GM10248 (cell line): ENCODE results near the gene SEPTIN8.
"Not testable (repeated sequence)": the region's sequence is repeated elsewhere in the genome, so short reads cannot be mapped to it uniquely, and the experiment has no call there.

Experiments
- CTCF ChIA-PET: fragments of 300-600 bp; sonication (Branson Sonifier 250); formaldehyde crosslinking; extraction: SDS; loops from one replicate; lab custom pipeline; 2021; ENCODE audit warnings: antibody characterized with exemption; lab: Yijun Ruan, JAX
- POLR2A ChIA-PET: fragments of 350-650 bp; sonication (Branson Sonifier 250); formaldehyde crosslinking; extraction: SDS; loops from one replicate; lab custom pipeline; 2020; ENCODE audit warnings: antibody characterized with exemption; lab: Yijun Ruan, JAX
- DNase-seq: peaks from one replicate; pipeline ENCODE4 v3.0.0; 2012; ENCODE audit errors: extremely low spot score
- TF ChIP-seq, protein P1 (sequence below): IDR thresholded peaks from 2 replicates; pipeline ENCODE4 v1.5.1; 2012; ENCODE audit warnings: mild to moderate bottlenecking, low read depth; ENCODE audit errors: extremely low read depth, missing control alignments, control extremely low read depth

Gene SEPTIN8

DNA sequence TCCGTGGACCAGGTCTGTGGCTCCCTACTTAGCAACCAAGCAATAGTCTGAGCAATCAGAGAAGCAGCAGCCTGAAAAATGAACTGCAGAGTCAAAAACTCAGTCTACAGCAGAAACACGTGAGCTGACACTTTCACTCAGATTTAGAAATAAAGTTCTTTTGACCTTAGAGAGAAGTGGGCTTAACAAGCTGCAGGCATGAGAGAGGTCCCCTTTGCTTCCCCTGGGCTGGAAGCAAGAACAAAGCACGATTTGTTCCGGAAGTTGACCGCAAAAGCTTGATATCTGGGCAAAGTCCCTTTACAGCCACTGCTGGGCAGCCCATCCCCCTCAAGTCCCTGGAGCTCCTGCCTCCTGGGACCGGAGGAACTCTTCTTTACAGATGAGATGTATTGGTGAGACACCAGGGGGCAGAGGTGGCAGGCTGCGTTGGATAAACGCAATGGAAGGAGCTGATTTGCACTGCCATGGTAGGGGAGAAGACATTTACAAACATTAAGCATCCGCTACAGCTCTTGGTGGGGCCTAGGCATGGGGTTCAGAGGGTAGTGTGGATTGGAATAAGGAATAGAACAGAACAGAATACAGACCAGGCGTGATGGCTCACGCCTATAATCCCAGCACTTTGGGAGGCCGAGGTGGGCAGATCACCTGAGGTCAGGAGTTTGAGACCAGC is 30.3 kb upstream of the SEPTIN8 start:
- no peak for DNase-seq
- TF ChIP-seq, protein P1, sequence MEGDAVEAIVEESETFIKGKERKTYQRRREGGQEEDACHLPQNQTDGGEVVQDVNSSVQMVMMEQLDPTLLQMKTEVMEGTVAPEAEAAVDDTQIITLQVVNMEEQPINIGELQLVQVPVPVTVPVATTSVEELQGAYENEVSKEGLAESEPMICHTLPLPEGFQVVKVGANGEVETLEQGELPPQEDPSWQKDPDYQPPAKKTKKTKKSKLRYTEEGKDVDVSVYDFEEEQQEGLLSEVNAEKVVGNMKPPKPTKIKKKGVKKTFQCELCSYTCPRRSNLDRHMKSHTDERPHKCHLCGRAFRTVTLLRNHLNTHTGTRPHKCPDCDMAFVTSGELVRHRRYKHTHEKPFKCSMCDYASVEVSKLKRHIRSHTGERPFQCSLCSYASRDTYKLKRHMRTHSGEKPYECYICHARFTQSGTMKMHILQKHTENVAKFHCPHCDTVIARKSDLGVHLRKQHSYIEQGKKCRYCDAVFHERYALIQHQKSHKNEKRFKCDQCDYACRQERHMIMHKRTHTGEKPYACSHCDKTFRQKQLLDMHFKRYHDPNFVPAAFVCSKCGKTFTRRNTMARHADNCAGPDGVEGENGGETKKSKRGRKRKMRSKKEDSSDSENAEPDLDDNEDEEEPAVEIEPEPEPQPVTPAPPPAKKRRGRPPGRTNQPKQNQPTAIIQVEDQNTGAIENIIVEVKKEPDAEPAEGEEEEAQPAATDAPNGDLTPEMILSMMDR: peak; percentile 6
- ChIA-PET CTCF (interaction anchor here (0.8 to 5.8 kb wide), 9 partner anchors 8 to 569 kb away, joined by 3 to 58 read pairs (median 3); no protein-coding TSS in a partner anchor), POLR2A (no interaction called here)

GRCh38 chr5:132806804-132807162 is 29.7 kb upstream of the SEPTIN8 start:
- POLR2A ChIA-PET, DNase-seq: not testable (repeated sequence)
- CTCF ChIA-PET: interaction anchor here (0.8 to 5.8 kb wide), 8 partner anchors 8 to 569 kb away, joined by 3 to 58 read pairs (median 3); no protein-coding TSS in a partner anchor

GRCh38 chr5:132805872-132806271 is 28.8 kb upstream of the SEPTIN8 start:
- DNase-seq, POLR2A ChIA-PET: not testable (repeated sequence)
- CTCF ChIA-PET: interaction anchor here (1.1 kb wide), 1 partner anchor 14 kb away, joined by 5 read pairs; no protein-coding TSS in a partner anchor

DNA sequence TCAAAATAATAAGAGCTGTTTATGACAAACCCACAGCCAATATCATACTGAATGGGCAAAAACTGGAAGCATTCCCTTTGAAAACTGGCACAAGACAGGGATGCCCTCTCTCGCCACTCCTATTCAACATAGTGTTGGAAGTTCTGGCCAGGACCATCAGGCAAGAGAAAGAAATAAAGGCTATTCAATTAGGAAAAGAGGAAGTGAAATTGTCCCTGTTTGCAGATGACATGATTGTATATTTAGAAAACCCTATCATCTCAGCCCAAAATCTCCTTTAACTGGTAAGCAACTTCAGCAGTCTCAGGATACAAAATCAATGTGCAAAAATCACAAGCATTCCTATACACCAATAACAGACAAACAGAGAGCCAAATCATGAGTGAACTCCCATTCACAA is 27.2 kb upstream of the SEPTIN8 start:
- POLR2A ChIA-PET, DNase-seq, CTCF ChIA-PET: not testable (repeated sequence)

DNA sequence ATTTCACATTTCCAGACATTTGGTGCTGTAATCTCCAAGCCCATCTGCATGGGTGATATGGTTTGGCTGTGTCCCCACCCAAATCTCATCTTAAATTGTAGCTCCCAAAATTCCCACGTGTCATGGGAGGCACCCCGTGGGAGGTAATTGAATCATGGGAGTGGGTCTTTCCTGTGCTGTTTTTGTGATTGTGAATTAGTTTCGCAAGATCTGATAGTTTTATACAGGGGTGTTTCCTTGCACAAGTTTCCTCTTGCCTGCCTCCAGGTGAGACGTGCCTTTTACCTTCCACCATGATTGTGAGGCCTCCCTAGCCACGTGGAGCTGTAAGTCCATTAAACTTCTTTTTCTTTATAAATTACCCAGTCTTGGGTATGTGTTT is 25.6 kb upstream of the SEPTIN8 start:
- CTCF ChIA-PET: interaction anchor here (1.0 to 3.1 kb wide), 8 partner anchors 8 to 56 kb away, joined by 3 to 13 read pairs (median 5); partner anchors contain the start of gene CCNI2
- DNase-seq, POLR2A ChIA-PET: not testable (repeated sequence)

DNA sequence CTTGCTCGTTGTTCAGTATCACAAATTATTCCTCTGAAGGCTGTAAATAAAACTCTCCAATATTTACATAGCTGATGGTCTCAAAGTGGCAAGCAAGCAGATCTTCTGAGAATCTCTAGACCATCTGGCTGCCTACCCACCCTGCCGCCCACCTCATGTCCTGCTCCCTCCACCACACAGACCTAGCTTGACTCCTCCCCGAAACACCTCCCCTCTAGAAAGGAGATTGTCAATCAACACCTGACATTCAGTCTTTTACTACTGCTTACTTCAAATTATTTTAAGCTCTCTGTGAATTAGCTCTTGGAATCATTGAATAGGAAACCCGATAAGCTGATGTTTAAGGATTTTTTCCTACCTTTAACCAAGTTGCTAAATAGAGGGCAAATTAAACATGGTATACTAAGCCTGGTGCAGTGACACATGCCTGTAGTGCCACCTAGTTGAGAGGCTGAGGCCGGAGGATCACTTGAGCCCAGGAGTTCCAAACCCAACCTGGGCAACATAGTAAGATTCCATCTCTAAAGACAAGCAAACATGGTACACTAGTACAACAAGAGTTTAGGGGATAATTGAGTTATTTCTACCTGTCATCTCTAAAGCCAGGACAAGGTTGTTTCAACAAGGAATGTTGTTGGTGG is 25.1 kb upstream of the SEPTIN8 start:
- TF ChIP-seq, protein P1: no peak
- ChIA-PET POLR2A (no interaction called here), CTCF (interaction anchor here (0.8 to 3.1 kb wide), 12 partner anchors 8 to 312 kb away, joined by 3 to 13 read pairs (median 4); partner anchors contain the start of genes CCNI2 and IRF1)
- no peak for DNase-seq

DNA sequence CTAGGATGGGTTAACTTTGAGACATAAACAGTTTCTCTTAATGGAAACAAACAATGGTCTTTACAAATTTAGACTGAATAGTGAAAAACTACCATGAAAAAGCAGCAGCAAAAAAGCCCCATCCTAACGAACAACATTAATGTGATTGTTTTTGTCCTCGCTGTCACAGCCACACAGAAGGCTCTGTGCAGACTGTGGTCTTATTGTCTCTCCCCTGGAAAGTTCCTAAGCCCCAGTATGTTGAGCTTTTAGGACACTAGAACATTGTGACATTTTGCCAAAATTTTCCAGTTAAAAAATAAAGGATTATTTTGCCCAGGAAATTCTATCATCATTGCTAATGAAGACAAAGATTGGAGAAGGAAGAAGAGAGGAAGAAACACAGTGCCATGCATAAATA is 23.5 kb upstream of the SEPTIN8 start:
- POLR2A ChIA-PET: no interaction called here

GRCh38 chr5:132799392-132799791 is 22.4 kb upstream of the SEPTIN8 start:
- ChIA-PET POLR2A (interaction anchor here (0.6 kb wide), 1 partner anchor 15 kb away, joined by 3 read pairs; no protein-coding TSS in a partner anchor), CTCF (interaction anchor here (1.3 to 4.8 kb wide), 3 partner anchors 10 to 21 kb away, joined by 4 to 29 read pairs (median 20); partner anchors contain the start of gene SOWAHA)
- TF ChIP-seq, protein P1: no peak
- DNase-seq: no peak

More for the DNA sequence above, 23.5 kb upstream of the SEPTIN8 start:
- TF ChIP-seq, protein P1: no peak
- no peak for DNase-seq
- CTCF ChIA-PET: interaction anchor here (0.6 to 3.1 kb wide), 9 partner anchors 9 to 300 kb away, joined by 3 to 13 read pairs (median 5); no protein-coding TSS in a partner anchor
